Activated CD8-positive, alpha-beta memory T cell treated with anti-CD3 and anti-CD28 coated beads, Interleukin-2, amount 10 ng/mL, durations not matched to agents 7 days and 5 days (primary cell): ENCODE data around the gene RPUSD1. TPM values are rescaled to one million over a fixed set of nuclear protein-coding genes. Genes with fewer than 3 reads are reported as not detected.

ENCODE experiments used
- ATAC-seq: fragments of 150-1000 bp; cut with Tn5 transposase; one replicate; pipeline ENCODE4 v1.10.0; 2021; ENCODE audit warnings: moderate library complexity
- CTCF ChIA-PET: fragments of 350-600 bp; sonication (Branson Sonifier 250); formaldehyde crosslinking; loops from one replicate; lab custom pipeline; 2021; ENCODE audit warnings: antibody characterized with exemption; lab: Charles Lee
- DNase-seq: peaks from one replicate; pipeline ENCODE4 v3.0.0-alpha.2; 2020
- H3K27ac Mint-ChIP-seq: one replicate; pipeline ENCODE4 v1.8.0; 2021; ENCODE audit warnings: mild to moderate bottlenecking, mixed read lengths
- H3K27me3 Mint-ChIP-seq: one replicate; pipeline ENCODE4 v1.8.0; 2021; ENCODE audit warnings: mixed read lengths
- H3K36me3 Mint-ChIP-seq: one replicate; pipeline ENCODE4 v1.8.0; 2021; ENCODE audit warnings: mild to moderate bottlenecking, mixed read lengths
- H3K4me1 Mint-ChIP-seq: one replicate; pipeline ENCODE4 v1.8.0; 2021; ENCODE audit warnings: mixed read lengths
- H3K4me3 Mint-ChIP-seq: one replicate; pipeline ENCODE4 v1.8.0; 2021; ENCODE audit warnings: mild to moderate bottlenecking, moderate library complexity, mixed read lengths
- H3K9me3 Mint-ChIP-seq: one replicate; pipeline ENCODE4 v1.8.0; 2022; ENCODE audit warnings: low read depth, mixed read lengths
- total RNA-seq, 2 experiments: library from RNA; stranded (reverse); gene quantifications; one replicate each; pipeline ENCODE4 v1.2.3, GENCODE V29; 2021

The RPUSD1 gene
- total RNA-seq, 2 experiments from 2014 or later = 27.8 to 38.0 TPM

- H3K9me3 Mint-ChIP-seq = no peaks in the 10 kb centered on the region
- no peak overlapping the region for H3K27ac Mint-ChIP-seq
- H3K36me3 Mint-ChIP-seq = no peaks in the 10 kb centered on the region
- ATAC-seq (no peak), DNase-seq (no peak)
- no peak overlapping the region for H3K4me3 Mint-ChIP-seq
- no peaks in the 10 kb centered on the region for H3K4me1 Mint-ChIP-seq
- CTCF ChIA-PET = interaction anchor here (1.4 to 2.1 kb wide), 2 partner anchors 241 to 245 kb away, joined by 4 to 5 read pairs; no protein-coding TSS in a partner anchor
- H3K27me3 Mint-ChIP-seq = peaks cover 16% of the 10 kb centered on the region
Observed at GRCh38 chr16:813916-814412, 25.8 kb upstream of the RPUSD1 start.

GRCh38 chr16:813204-813915 lies 25.2 kb upstream of the RPUSD1 start:
- CTCF ChIA-PET = interaction anchor here (1.5 kb wide), 1 partner anchor 290 kb away, joined by 3 read pairs; no protein-coding TSS in a partner anchor
- H3K27me3 Mint-ChIP-seq = peaks cover 16% of the 10 kb centered on the region

GRCh38 chr16:808085-808386 lies 19.9 kb upstream of the RPUSD1 start:
- Mint-ChIP-seq H3K27ac (peak overlapping the region; percentile 92), H3K27me3 (peaks cover 8% of the 10 kb centered on the region), H3K4me1 (peaks cover 12% of the 10 kb centered on the region), H3K36me3 (no peaks in the 10 kb centered on the region), H3K4me3 (peak overlapping the region; percentile 93), H3K9me3 (no peaks in the 10 kb centered on the region)
- DNase-seq = no peak
- CTCF ChIA-PET = no interaction called here
- ATAC-seq = no peak

More at GRCh38 chr16:813204-813915, 25.2 kb upstream of the RPUSD1 start:
- DNase-seq (peak; percentile 54), ATAC-seq (peak; percentile 81)
- Mint-ChIP-seq H3K36me3 (no peaks in the 10 kb centered on the region), H3K4me3 (no peak overlapping the region), H3K27ac (no peak overlapping the region), H3K9me3 (no peaks in the 10 kb centered on the region), H3K4me1 (peaks cover 3% of the 10 kb centered on the region)

GRCh38 chr16:807347-808084 lies 19.3 kb upstream of the RPUSD1 start:
- Mint-ChIP-seq H3K4me3 (peak overlapping the region; percentile 93), H3K27ac (peak overlapping the region; percentile 92), H3K9me3 (no peaks in the 10 kb centered on the region), H3K36me3 (no peaks in the 10 kb centered on the region), H3K27me3 (peaks cover 4% of the 10 kb centered on the region), H3K4me1 (peaks cover 12% of the 10 kb centered on the region)
- peak; percentile 97 for ATAC-seq
- CTCF ChIA-PET = interaction anchor here (0.9 to 1.7 kb wide), 4 partner anchors 19 to 296 kb away, joined by 3 to 5 read pairs (median 4); partner anchors contain the start of genes CHTF18 and RPUSD1
- peak; percentile 95 for DNase-seq

- DNase-seq (no peak), ATAC-seq (no peak)
- H3K4me3 Mint-ChIP-seq = no peak overlapping the region
- peaks cover 8% of the 10 kb centered on the region for H3K27me3 Mint-ChIP-seq
- H3K36me3 Mint-ChIP-seq = no peaks in the 10 kb centered on the region
- no peaks in the 10 kb centered on the region for H3K9me3 Mint-ChIP-seq
- no peak overlapping the region for H3K27ac Mint-ChIP-seq
- CTCF ChIA-PET = interaction anchor here (0.9 to 1.7 kb wide), 2 partner anchors 17 to 20 kb away, joined by 3 to 5 read pairs; partner anchors contain the start of genes CHTF18 and RPUSD1
- peaks cover 12% of the 10 kb centered on the region for H3K4me1 Mint-ChIP-seq
Observed at GRCh38 chr16:805474-805873, 17.3 kb upstream of the RPUSD1 start.

GRCh38 chr16:804193-805048 lies 16.2 kb upstream of the RPUSD1 start:
- H3K4me1 Mint-ChIP-seq = peaks cover 12% of the 10 kb centered on the region
- H3K27me3 Mint-ChIP-seq = peaks cover 10% of the 10 kb centered on the region
- H3K27ac Mint-ChIP-seq = no peak overlapping the region
- H3K9me3 Mint-ChIP-seq = no peaks in the 10 kb centered on the region
- DNase-seq (no peak), ATAC-seq (no peak)
- H3K36me3 Mint-ChIP-seq = no peaks in the 10 kb centered on the region
- CTCF ChIA-PET = interaction anchor here (0.9 kb wide), 2 partner anchors 19 kb away, joined by 3 read pairs; no protein-coding TSS in a partner anchor
- H3K4me3 Mint-ChIP-seq = no peak overlapping the region

GRCh38 chr16:803754-804080 lies 15.5 kb upstream of the RPUSD1 start:
- CTCF ChIA-PET = interaction anchor here (0.9 kb wide), 1 partner anchor 19 kb away, joined by 3 read pairs; no protein-coding TSS in a partner anchor

GRCh38 chr16:802914-803753 lies 15.0 kb upstream of the RPUSD1 start:
- ATAC-seq = no peak
- H3K27me3 Mint-ChIP-seq = peaks cover 10% of the 10 kb centered on the region

More at GRCh38 chr16:803754-804080, 15.5 kb upstream of the RPUSD1 start:
- Mint-ChIP-seq H3K36me3 (no peaks in the 10 kb centered on the region), H3K4me3 (no peak overlapping the region), H3K27ac (no peak overlapping the region), H3K27me3 (peaks cover 10% of the 10 kb centered on the region), H3K9me3 (no peaks in the 10 kb centered on the region), H3K4me1 (peaks cover 12% of the 10 kb centered on the region)
- DNase-seq (no peak), ATAC-seq (no peak)

GRCh38 chr16:802461-802860 lies 14.3 kb upstream of the RPUSD1 start:
- no peak for ATAC-seq
- H3K4me3 Mint-ChIP-seq = no peak overlapping the region
- CTCF ChIA-PET = interaction anchor here (1.6 kb wide), 1 partner anchor 14 kb away, joined by 3 read pairs; the partner anchor contains the start of genes CHTF18 and RPUSD1
- H3K27me3 Mint-ChIP-seq = peaks cover 10% of the 10 kb centered on the region
- no peak overlapping the region for H3K27ac Mint-ChIP-seq
- peaks cover under 1% of the 10 kb centered on the region for H3K36me3 Mint-ChIP-seq
- H3K9me3 Mint-ChIP-seq = no peaks in the 10 kb centered on the region
- no peak for DNase-seq
- H3K4me1 Mint-ChIP-seq = peaks cover 3% of the 10 kb centered on the region

More at GRCh38 chr16:802914-803753, 15.0 kb upstream of the RPUSD1 start:
- Mint-ChIP-seq H3K36me3 (no peaks in the 10 kb centered on the region), H3K4me3 (no peak overlapping the region), H3K4me1 (peaks cover 7% of the 10 kb centered on the region), H3K27ac (no peak overlapping the region), H3K9me3 (no peaks in the 10 kb centered on the region)
- DNase-seq = no peak
- CTCF ChIA-PET = interaction anchor here (0.9 kb wide), 1 partner anchor 18 kb away, joined by 3 read pairs; no protein-coding TSS in a partner anchor

GRCh38 chr16:801584-802363 lies 13.6 kb upstream of the RPUSD1 start:
- peak overlapping the region; percentile 56 for H3K27ac Mint-ChIP-seq
- no peak overlapping the region for H3K4me3 Mint-ChIP-seq
- CTCF ChIA-PET = interaction anchor here (1.6 kb wide), 1 partner anchor 13 kb away, joined by 3 read pairs; the partner anchor contains the start of genes CHTF18 and RPUSD1
- peaks cover 4% of the 10 kb centered on the region for H3K36me3 Mint-ChIP-seq
- peaks cover 3% of the 10 kb centered on the region for H3K4me1 Mint-ChIP-seq
- ATAC-seq (no peak), DNase-seq (no peak)
- H3K9me3 Mint-ChIP-seq = no peaks in the 10 kb centered on the region
- peaks cover 10% of the 10 kb centered on the region for H3K27me3 Mint-ChIP-seq

- H3K4me1 Mint-ChIP-seq = peaks cover 1% of the 10 kb centered on the region
- no peak for ATAC-seq
- no peaks in the 10 kb centered on the region for H3K9me3 Mint-ChIP-seq
- H3K27me3 Mint-ChIP-seq = peaks cover 10% of the 10 kb centered on the region
- CTCF ChIA-PET = interaction anchor here (1.6 kb wide), 1 partner anchor 12 kb away, joined by 3 read pairs; the partner anchor contains the start of genes CHTF18 and RPUSD1
- no peak overlapping the region for H3K4me3 Mint-ChIP-seq
- no peak for DNase-seq
- peaks cover 6% of the 10 kb centered on the region for H3K36me3 Mint-ChIP-seq
- H3K27ac Mint-ChIP-seq = no peak overlapping the region
Observed at GRCh38 chr16:800834-801511, 12.8 kb upstream of the RPUSD1 start.
